Lung (tissue), 12 donors: ENCODE measurements around the gene C2CD2L. TPM values are rescaled to one million over a fixed set of nuclear protein-coding genes. Genes with fewer than 3 reads are reported as not detected.

Experiments
- ATAC-seq: fragments of 200-7000 bp; cut with Tn5 transposase; one replicate; pipeline ENCODE4 v1.9.1; 2020; ENCODE audit warnings: moderate number of reproducible peaks; ENCODE audit not compliant: insufficient read depth, low FRiP score
- DNase-seq, 3 donors: peaks; one replicate each; pipeline ENCODE4 v3.0.0-alpha.2; 2013 to 2017
- H3K27ac ChIP-seq, 2 donors: one replicate each; pipeline ENCODE4 v1.5.1; 2013; ENCODE audit warnings: mild to moderate bottlenecking in 2 of 2, moderate library complexity in 2 of 2, control low read depth in 1 of 2, inconsistent platforms in 1 of 2, low read depth in 1 of 2, low read length in 1 of 2
- H3K27me3 ChIP-seq, 3 donors: one replicate each; pipeline ENCODE4 v1.5.1; 2013; ENCODE audit warnings: low read length in 2 of 3; ENCODE audit not compliant: control insufficient read depth in 3 of 3, insufficient read depth in 3 of 3
- H3K36me3 ChIP-seq, 4 donors: one replicate each; pipeline ENCODE4 v1.5.1; 2013; ENCODE audit warnings: low read length in 4 of 4, mild to moderate bottlenecking in 1 of 4, moderate library complexity in 1 of 4; ENCODE audit not compliant: control insufficient read depth in 4 of 4, insufficient read depth in 4 of 4
- H3K4me1 ChIP-seq, 5 donors: one replicate each; pipeline ENCODE4 v1.5.1; 2013; ENCODE audit warnings: low read length in 5 of 5, mild to moderate bottlenecking in 2 of 5, moderate library complexity in 1 of 5; ENCODE audit not compliant: control insufficient read depth in 5 of 5, insufficient read depth in 5 of 5
- H3K4me3 ChIP-seq: one replicate; pipeline ENCODE4 v1.5.1; 2013; ENCODE audit warnings: mild to moderate bottlenecking, control low read depth, moderate library complexity
- H3K9ac ChIP-seq, 2 donors: one replicate each; pipeline ENCODE4 v1.5.1; 2013; ENCODE audit warnings: low read length in 2 of 2, control low read depth in 1 of 2; ENCODE audit not compliant: insufficient read depth in 1 of 2
- H3K9me3 ChIP-seq, 4 donors: one replicate each; pipeline ENCODE4 v1.5.1; 2013; ENCODE audit warnings: low read length in 3 of 4, mild to moderate bottlenecking in 1 of 4, moderate library complexity in 1 of 4; ENCODE audit not compliant: control insufficient read depth in 4 of 4, insufficient read depth in 3 of 4
- CTCF ChIP-seq: IDR thresholded peaks from 2 replicates; pipeline ENCODE4 v1.5.1; 2012; ENCODE audit warnings: mild to moderate bottlenecking; ENCODE audit errors: control extremely low read depth, extremely low read depth
- WGBS, 2 donors: extraction: QIAGEN DNeasy Blood & Tissue Kit; methylation state at CpG; one replicate each; pipeline ENCODE4 v1.1.7; 2013; 5-methylcytosine and 5-hydroxymethylcytosine counted together
- polyA plus RNA-seq, 2 donors: library from polyadenylated mRNA; stranded (reverse); fragments of 200-250 nt; gene quantifications; one replicate each; pipeline ENCODE4 v1.2.1, GENCODE V29; 2013
- total RNA-seq, 2 donors: library from RNA; depleted of rRNA in 1 of 2; stranded (reverse); fragments of >200 nt in 1 of 2; gene quantifications; one replicate each; pipeline ENCODE4 v1.2.1, GENCODE V29; 2014 to 2021
- donor health status: control.
- donor health status: control.
- donor health status: Bipolar disorder and iron deficiency.
- donor health status: healthy.
- donor health status: DM: yes; HTN: yes; CAD: no.

C2CD2L gene
- total and polyA plus RNA-seq, 4 donors = 6.5 to 20.7 (median 12.7) TPM

GRCh38 chr11:119078675-119079420 lies 28.3 kb upstream of the C2CD2L start:
- Histone ChIP-seq H3K27ac (no peak overlapping the region), H3K9ac (no peak overlapping the region), H3K36me3 (peaks cover 22 to 55% (median 28%) of the 10 kb centered on the region in 4 donors), H3K4me1 (no peaks in the 10 kb centered on the region), H3K9me3 (no peaks in the 10 kb centered on the region), H3K27me3 (no peaks in the 10 kb centered on the region), H3K4me3 (no peak overlapping the region)
- WGBS, 2 donors = 93 to 94% methylated on average over 19 of the region's 19 CpGs
- DNase-seq (no peak), ATAC-seq (no peak)
- TF ChIP-seq CTCF = no peak

GRCh38 chr11:119081682-119082260 lies 25.4 kb upstream of the C2CD2L start:
- no peak for DNase-seq

GRCh38 chr11:119084663-119085436 lies 22.3 kb upstream of the C2CD2L start, which contains the start of gene HMBS:
HMBS (plus strand) TSS chr11:119084881; CDS start chr11:119085034, 153 bp downstream.
- TF ChIP-seq CTCF = no peak
- Histone ChIP-seq H3K27ac (peak within 1 kb of the TSS; percentile 89 to 98), H3K9ac (peak within 1 kb of the TSS in 1 of 2 donors; percentile 85), H3K9me3 (no peaks in the 10 kb centered on the region), H3K36me3 (peaks cover 4 to 23% (median 9%) of the 10 kb centered on the region in 4 donors), H3K27me3 (no peaks in the 10 kb centered on the region), H3K4me1 (peaks cover 5 to 13% (median 7%) of the 10 kb centered on the region in 5 donors), H3K4me3 (peak within 1 kb of the TSS; percentile 79)
- ATAC-seq (peak; percentile 94), DNase-seq (peak; percentile 97 to 99 (median 99))
- WGBS, 2 donors = 1% methylated on average over 37 to 45 of the region's 45 CpGs

More at GRCh38 chr11:119081682-119082260, 25.4 kb upstream of the C2CD2L start:
- H3K9me3 ChIP-seq = no peaks in the 10 kb centered on the region
- no peak for TF ChIP-seq CTCF
- no peaks in the 10 kb centered on the region for H3K27me3 ChIP-seq
- H3K4me1 ChIP-seq = peaks cover 5 to 13% (median 6%) of the 10 kb centered on the region in 5 donors
- 63 to 65% methylated on average over 7 of the region's 7 CpGs for WGBS, 2 donors
- H3K9ac ChIP-seq = no peak overlapping the region
- ATAC-seq = no peak
- H3K4me3 ChIP-seq = no peak overlapping the region
- H3K27ac ChIP-seq = no peak overlapping the region
- peaks cover 15 to 50% (median 26%) of the 10 kb centered on the region in 4 donors for H3K36me3 ChIP-seq
